ENCODE measurements around the gene FAM43B. TPM values are rescaled to one million over a fixed set of nuclear protein-coding genes. Genes with fewer than 3 reads are reported as not detected.

The FAM43B gene
- total RNA-seq, 1 donor from 2014 or later = 0.75 TPM

DNA sequence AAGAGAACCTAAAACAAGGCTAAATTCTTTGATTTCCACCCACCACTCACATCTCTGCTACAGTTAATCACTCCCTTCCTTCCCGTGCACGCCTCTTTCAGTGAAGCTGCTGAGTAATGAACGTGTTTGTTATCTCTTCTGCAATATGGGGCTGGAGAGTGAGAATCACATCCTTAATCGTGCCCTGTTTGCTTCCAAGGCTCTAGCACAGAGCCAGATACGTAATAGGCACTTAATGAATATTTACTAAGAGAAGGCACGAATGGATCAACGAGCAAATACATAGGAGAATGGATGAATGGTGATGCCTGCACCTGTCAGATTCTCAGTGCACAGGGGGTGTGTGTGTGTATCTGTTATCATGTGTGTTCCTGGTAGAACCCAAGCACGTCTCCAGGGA, 22.1 kb upstream of the FAM43B start:
- H3K4me1 Mint-ChIP-seq = no peaks in the 10 kb centered on the region
- H3K27me3 Mint-ChIP-seq (ENCODE audit: low read depth) = peaks cover 91% of the 10 kb centered on the region
- no peak overlapping the region for H3K27ac Mint-ChIP-seq (ENCODE audit: unreplicated experiment)
- DNase-seq (ENCODE audit: low read depth, low spot score) = no peak
- TF ChIP-seq CTCF (conservative IDR thresholded peaks at IDR 0.05) = no peak
- H3K36me3 Mint-ChIP-seq (ENCODE audit: low read depth) = no peaks in the 10 kb centered on the region
- H3K9me3 Mint-ChIP-seq = no peaks in the 10 kb centered on the region
- H3K4me3 Mint-ChIP-seq = no peak overlapping the region

DNA sequence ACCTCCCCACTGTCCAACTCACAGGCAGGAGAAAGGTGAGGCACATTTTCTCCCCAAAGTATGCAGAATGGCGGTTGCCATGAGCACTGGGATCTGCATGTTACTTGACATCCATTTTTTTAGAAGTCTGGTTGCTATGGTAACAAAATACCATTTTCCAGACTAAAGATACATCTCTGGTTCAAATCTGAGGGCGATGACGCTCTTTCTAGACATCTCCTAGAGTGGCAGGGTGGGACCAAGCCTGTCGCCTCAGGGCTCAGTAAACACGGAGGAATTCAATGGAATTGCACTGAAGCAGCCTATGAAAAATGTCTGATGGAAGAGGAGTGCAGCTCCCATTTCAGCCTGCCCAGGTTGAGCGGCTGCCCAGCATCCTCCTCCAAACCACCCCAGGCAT, 21.5 kb upstream of the FAM43B start:
- H3K4me3 Mint-ChIP-seq = no peak overlapping the region
- H3K9me3 Mint-ChIP-seq = no peaks in the 10 kb centered on the region
- peaks cover 93% of the 10 kb centered on the region for H3K27me3 Mint-ChIP-seq (ENCODE audit: low read depth)
- no peak overlapping the region for H3K27ac Mint-ChIP-seq (ENCODE audit: unreplicated experiment)
- no peaks in the 10 kb centered on the region for H3K36me3 Mint-ChIP-seq (ENCODE audit: low read depth)
- H3K4me1 Mint-ChIP-seq = no peaks in the 10 kb centered on the region
- no peak for DNase-seq (ENCODE audit: low read depth, low spot score)
- TF ChIP-seq CTCF (conservative IDR thresholded peaks at IDR 0.05) = no peak

GRCh38 chr1:20533635-20534034, 18.7 kb upstream of the FAM43B start:
- H3K27ac Mint-ChIP-seq (ENCODE audit: unreplicated experiment) = no peak overlapping the region
- no peak for TF ChIP-seq CTCF (conservative IDR thresholded peaks at IDR 0.05)
- no peaks in the 10 kb centered on the region for H3K4me1 Mint-ChIP-seq
- no peaks in the 10 kb centered on the region for H3K36me3 Mint-ChIP-seq (ENCODE audit: low read depth)
- H3K27me3 Mint-ChIP-seq (ENCODE audit: low read depth) = peaks cover 85% of the 10 kb centered on the region
- no peak for DNase-seq (ENCODE audit: low read depth, low spot score)
- no peak overlapping the region for H3K4me3 Mint-ChIP-seq
- H3K9me3 Mint-ChIP-seq = no peaks in the 10 kb centered on the region

DNA sequence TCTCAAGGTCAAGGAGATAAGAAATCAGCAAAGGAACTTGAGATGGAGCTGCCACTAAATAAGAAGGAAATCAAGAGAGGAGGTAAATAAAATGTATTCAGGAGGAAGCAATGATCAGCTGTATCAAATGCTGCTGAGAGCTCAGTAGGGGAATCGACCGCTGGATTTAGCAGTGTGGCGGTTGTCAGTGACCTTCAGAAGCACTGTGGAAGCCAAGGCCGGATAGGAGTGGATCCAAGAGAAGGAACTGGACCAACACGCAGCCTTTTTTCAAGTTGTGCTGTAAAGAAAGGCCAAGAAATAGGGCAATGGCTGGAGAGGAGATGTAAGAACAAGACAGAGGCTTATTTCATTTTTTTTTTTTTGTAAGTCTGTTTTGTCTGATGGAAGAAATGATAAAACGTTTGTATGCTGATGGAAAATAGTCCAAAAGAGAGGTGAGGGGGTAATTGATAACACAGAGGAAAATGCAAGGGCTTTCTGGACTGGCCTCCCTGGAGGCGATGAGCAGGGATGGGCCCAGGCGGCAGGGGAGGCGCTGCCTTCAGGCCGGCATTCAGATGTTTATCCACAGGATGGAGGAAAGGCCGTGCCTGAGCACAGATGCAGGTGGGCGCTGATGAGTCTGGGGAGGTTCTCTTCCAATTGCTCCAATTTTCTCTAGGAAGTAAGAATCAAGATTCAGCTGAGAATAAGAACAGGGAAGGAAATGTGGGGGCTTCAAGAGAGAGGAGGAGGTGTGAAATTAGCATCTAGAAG, 17.5 kb upstream of the FAM43B start:
- Mint-ChIP-seq H3K27ac (ENCODE audit: unreplicated experiment) (no peak overlapping the region), H3K36me3 (ENCODE audit: low read depth) (no peaks in the 10 kb centered on the region), H3K4me1 (no peaks in the 10 kb centered on the region), H3K9me3 (no peaks in the 10 kb centered on the region), H3K27me3 (ENCODE audit: low read depth) (peaks cover 85% of the 10 kb centered on the region), H3K4me3 (no peak overlapping the region)
- DNase-seq (ENCODE audit: low read depth, low spot score) = no peak
- no peak for TF ChIP-seq CTCF (conservative IDR thresholded peaks at IDR 0.05)

DNA sequence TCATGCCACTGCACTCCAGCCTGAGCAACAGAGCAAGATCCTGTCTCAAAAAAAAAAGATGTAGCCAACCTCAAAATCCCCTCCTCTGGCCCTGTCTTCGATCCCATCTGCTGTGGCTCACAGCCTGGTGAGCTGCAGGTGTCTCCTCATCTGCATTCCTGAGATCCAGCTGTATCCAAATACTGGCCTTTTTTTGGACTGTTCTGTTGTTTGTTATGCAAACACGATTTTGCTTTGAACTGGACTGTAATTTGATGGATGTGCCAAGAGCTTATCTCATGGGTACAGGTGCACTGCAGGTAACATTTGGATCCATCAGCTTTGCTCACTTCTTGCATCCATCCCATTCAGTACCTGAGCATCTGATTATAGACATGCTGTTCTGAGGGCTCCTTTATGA, 14.1 kb upstream of the FAM43B start:
- Mint-ChIP-seq H3K4me3 (no peak overlapping the region), H3K4me1 (no peaks in the 10 kb centered on the region), H3K36me3 (ENCODE audit: low read depth) (no peaks in the 10 kb centered on the region), H3K9me3 (no peaks in the 10 kb centered on the region), H3K27ac (ENCODE audit: unreplicated experiment) (no peak overlapping the region), H3K27me3 (ENCODE audit: low read depth) (peaks cover 91% of the 10 kb centered on the region)
- no peak for TF ChIP-seq CTCF (conservative IDR thresholded peaks at IDR 0.05)
- no peak for DNase-seq (ENCODE audit: low read depth, low spot score)
